Gastroesophageal sphincter (tissue), 4 donors: ENCODE results near the gene GEMIN8. TPM values are rescaled to one million over a fixed set of nuclear protein-coding genes. Genes with fewer than 3 reads are reported as not detected.

Experiments
- ATAC-seq: fragments of 150-250 bp; one replicate; pipeline ENCODE4 v1.9.1; 2016; ENCODE audit warnings: mild to moderate bottlenecking, moderate library complexity
- H3K27ac ChIP-seq, 4 donors: fragments of 200-600 bp; sonication (generic) in 3 of 4; 1 replicate in 3 of 4; 2 replicates in 1 of 4; pipeline ENCODE4 v1.5.1; 2016 to 2019
- H3K27me3 ChIP-seq: fragments of 200-600 bp; sonication (generic); one replicate; pipeline ENCODE4 v1.5.1; 2019
- H3K36me3 ChIP-seq, 2 donors: fragments of 200-600 bp; sonication (generic); one replicate each; pipeline ENCODE4 v1.5.1; 2019; ENCODE audit warnings: control low read depth in 1 of 2
- H3K4me1 ChIP-seq, 3 donors: fragments of 200-600 bp; sonication (generic); 1 replicate in 2 of 3; 2 replicates in 1 of 3; pipeline ENCODE4 v1.5.1; 2016 to 2019; ENCODE audit warnings: control low read depth in 2 of 3
- H3K4me3 ChIP-seq, 2 donors: fragments of 200-600 bp; sonication (generic); one replicate each; pipeline ENCODE4 v1.5.1; 2019; ENCODE audit warnings: mild to moderate bottlenecking in 1 of 2, moderate library complexity in 1 of 2
- H3K9me3 ChIP-seq, 3 donors: fragments of 200-600 bp; sonication (generic); one replicate each; pipeline ENCODE4 v1.5.1; 2017 to 2019; ENCODE audit warnings: control low read depth in 2 of 3
- EP300 ChIP-seq: sonication (generic); formaldehyde crosslinking; IDR thresholded peaks from one replicate; pipeline ENCODE4 v1.6.1; 2017; ENCODE audit warnings: antibody characterized with exemption, mild to moderate bottlenecking
- POLR2A ChIP-seq, 2 donors: fragments of 450-650 bp; IDR thresholded peaks; one replicate each; pipeline ENCODE4 v1.6.1; 2017; ENCODE audit warnings: antibody characterized with exemption in 2 of 2, mild to moderate bottlenecking in 2 of 2, moderate library complexity in 1 of 2
- POLR2AphosphoS5 ChIP-seq: sonication (generic); formaldehyde crosslinking; IDR thresholded peaks from one replicate; pipeline ENCODE4 v1.6.1; 2017; ENCODE audit warnings: antibody characterized with exemption
- WGBS, 2 donors: methylation state at CpG; one replicate each; pipeline ENCODE4 v1.1.5; 2018; ENCODE audit warnings: low coverage in 1 of 2; 5-methylcytosine and 5-hydroxymethylcytosine counted together
- total RNA-seq, 4 donors: library from RNA; depleted of rRNA; stranded (reverse); fragments of >200 nt; gene quantifications; one replicate each; pipeline ENCODE4 v1.1.0, GENCODE V29; 2016
- TF ChIP-seq, protein P1 (sequence below), 4 experiments: fragments of 200-600 bp in 2 of 4; fragments of 450-650 bp in 2 of 4; sonication (generic) in 1 of 4; IDR thresholded peaks; one replicate each; pipeline ENCODE4 v1.5.1; 2017 to 2019; ENCODE audit warnings: antibody characterized with exemption in 4 of 4, mild to moderate bottlenecking in 2 of 4, moderate library complexity in 2 of 4

GEMIN8 gene
- total RNA-seq, 4 donors from 2014 or later, result 11.0 to 25.6 (median 20.7) TPM

DNA sequence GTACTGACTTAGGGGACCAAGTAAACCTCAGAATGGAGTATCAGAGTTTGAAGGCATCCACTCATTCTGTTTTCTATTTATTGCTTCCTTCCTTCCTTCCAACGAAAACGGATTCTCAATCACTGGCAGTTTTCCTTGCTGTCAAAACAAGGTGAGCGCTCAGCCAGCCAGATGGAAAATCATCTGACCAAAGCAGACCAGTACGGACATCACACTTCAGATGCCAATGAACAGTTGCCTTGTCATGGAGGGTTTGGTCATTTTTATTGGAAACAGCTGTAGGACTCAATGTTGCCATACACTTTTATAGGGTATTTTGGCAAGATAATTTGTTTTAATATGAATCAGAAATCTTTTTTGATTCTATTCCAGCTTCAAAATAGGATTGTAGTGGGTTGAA lies 16.6 kb downstream of the GEMIN8 start:
- H3K4me3 ChIP-seq, result no peak overlapping the region
- H3K4me1 ChIP-seq, result peaks cover 0 to 7% (median 0%) of the 10 kb centered on the region in 3 donors
- 74 to 90% methylated on average over 2 to 4 of the region's 4 CpGs for WGBS, 2 donors
- no peak overlapping the region for H3K27ac ChIP-seq
- TF ChIP-seq POLR2AphosphoS5 (no peak), EP300 (no peak), POLR2A (IDR thresholded peaks at IDR 0.05) (no peak)
- TF ChIP-seq, protein P1, sequence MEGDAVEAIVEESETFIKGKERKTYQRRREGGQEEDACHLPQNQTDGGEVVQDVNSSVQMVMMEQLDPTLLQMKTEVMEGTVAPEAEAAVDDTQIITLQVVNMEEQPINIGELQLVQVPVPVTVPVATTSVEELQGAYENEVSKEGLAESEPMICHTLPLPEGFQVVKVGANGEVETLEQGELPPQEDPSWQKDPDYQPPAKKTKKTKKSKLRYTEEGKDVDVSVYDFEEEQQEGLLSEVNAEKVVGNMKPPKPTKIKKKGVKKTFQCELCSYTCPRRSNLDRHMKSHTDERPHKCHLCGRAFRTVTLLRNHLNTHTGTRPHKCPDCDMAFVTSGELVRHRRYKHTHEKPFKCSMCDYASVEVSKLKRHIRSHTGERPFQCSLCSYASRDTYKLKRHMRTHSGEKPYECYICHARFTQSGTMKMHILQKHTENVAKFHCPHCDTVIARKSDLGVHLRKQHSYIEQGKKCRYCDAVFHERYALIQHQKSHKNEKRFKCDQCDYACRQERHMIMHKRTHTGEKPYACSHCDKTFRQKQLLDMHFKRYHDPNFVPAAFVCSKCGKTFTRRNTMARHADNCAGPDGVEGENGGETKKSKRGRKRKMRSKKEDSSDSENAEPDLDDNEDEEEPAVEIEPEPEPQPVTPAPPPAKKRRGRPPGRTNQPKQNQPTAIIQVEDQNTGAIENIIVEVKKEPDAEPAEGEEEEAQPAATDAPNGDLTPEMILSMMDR (IDR thresholded peaks at IDR 0.05), result no peak
- no peaks in the 10 kb centered on the region for H3K9me3 ChIP-seq
- no peak for ATAC-seq
- H3K27me3 ChIP-seq, result no peaks in the 10 kb centered on the region
- H3K36me3 ChIP-seq, result peaks cover 0 to 14% of the 10 kb centered on the region in 2 donors

DNA sequence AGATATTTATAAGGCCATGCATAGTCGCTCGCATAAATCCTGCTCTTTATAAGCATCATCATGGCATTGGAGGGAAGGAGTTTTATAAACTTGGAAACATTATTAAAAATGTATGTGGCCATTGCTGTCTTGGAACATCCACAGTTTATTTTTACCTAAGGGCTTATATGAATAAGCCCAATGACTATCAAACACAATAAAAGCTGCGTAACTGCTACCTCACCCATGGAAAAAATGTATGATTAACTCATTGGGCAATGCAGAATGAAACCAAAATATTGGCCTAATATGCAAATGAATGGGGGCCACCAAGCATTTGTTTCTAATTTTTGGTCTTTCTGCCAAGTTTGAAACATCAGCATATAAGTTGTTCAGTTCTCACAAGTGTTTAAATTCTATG lies 19.1 kb downstream of the GEMIN8 start:
- ATAC-seq, result no peak
- 90 to 97% methylated on average over 3 of the region's 3 CpGs for WGBS, 2 donors
- no peaks in the 10 kb centered on the region for H3K9me3 ChIP-seq
- H3K36me3 ChIP-seq, result peaks cover 0 to 33% of the 10 kb centered on the region in 2 donors
- no peaks in the 10 kb centered on the region for H3K27me3 ChIP-seq
- H3K4me3 ChIP-seq, result no peak overlapping the region
- H3K4me1 ChIP-seq, result peaks cover 0 to 7% (median 0%) of the 10 kb centered on the region in 3 donors
- TF ChIP-seq POLR2AphosphoS5, result no peak
- TF ChIP-seq EP300, result no peak
- TF ChIP-seq, protein P1 (IDR thresholded peaks at IDR 0.05), result no peak
- TF ChIP-seq POLR2A (IDR thresholded peaks at IDR 0.05), result no peak
- H3K27ac ChIP-seq, result no peak overlapping the region

DNA sequence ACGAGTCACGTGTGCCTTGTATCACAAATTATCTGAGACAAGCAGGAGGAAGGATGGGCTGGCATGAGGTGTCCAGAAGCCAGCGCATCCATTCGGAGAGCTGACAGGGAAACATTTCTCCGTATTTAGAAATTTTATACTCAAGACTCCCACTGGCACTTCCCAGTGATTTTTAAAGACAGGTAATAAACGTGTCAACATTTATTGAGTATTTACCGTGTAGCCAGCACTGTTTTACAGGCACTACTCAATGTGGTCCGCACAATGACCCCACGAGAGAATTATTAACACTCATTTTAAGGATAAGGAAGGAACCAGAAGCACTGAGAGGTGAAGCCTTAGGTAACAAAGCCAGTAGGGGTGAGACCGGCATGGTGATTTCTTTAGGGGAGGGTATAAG lies 23.2 kb downstream of the GEMIN8 start:
- Histone ChIP-seq H3K27ac (no peak overlapping the region), H3K9me3 (no peaks in the 10 kb centered on the region), H3K36me3 (peaks cover 0 to 41% of the 10 kb centered on the region in 2 donors), H3K4me1 (no peaks in the 10 kb centered on the region), H3K4me3 (no peak overlapping the region), H3K27me3 (no peaks in the 10 kb centered on the region)
- no peak for ATAC-seq
- 79 to 86% methylated on average over 5 to 8 of the region's 10 CpGs for WGBS, 2 donors
- TF ChIP-seq POLR2A (IDR thresholded peaks at IDR 0.05) (no peak), POLR2AphosphoS5 (no peak)
- TF ChIP-seq, protein P1 (IDR thresholded peaks at IDR 0.05), result no peak

DNA sequence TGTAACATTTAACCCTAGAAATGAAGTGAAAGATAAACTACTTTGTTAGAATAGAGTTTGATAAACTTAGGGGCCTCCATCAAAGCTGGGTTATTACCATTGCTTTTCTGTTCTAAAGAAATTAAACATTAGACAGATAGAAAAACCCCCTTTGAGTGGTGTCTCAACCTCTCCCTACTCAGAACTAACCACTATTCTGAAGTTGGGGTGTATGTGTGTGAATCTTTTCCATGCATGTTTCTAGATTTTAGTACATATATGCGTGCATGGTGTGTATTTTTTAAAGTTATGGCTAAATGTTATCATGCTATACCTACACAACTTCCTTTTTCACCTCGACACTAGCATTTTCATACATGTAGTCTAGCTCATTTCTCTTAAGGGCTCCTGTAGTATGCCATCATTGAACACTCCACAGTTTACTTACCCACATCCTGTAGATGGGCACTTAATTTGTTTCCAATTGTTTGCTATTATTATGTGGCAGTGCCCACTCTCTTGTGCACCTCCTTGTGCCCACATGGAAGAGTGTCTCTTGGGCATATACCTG lies 25.7 kb downstream of the GEMIN8 start:
- H3K27me3 ChIP-seq, result no peaks in the 10 kb centered on the region
- WGBS, 2 donors, result 76 to 89% methylated on average over 2 of the region's 2 CpGs
- TF ChIP-seq POLR2A (IDR thresholded peaks at IDR 0.05), result no peak
- no peak for TF ChIP-seq EP300
- no peak for TF ChIP-seq POLR2AphosphoS5
- TF ChIP-seq, protein P1 (IDR thresholded peaks at IDR 0.05), result no peak
- no peaks in the 10 kb centered on the region for H3K9me3 ChIP-seq
- H3K4me3 ChIP-seq, result no peak overlapping the region
- ATAC-seq, result no peak
- H3K36me3 ChIP-seq, result peaks cover 0 to 37% of the 10 kb centered on the region in 2 donors
- no peaks in the 10 kb centered on the region for H3K4me1 ChIP-seq
- no peak overlapping the region for H3K27ac ChIP-seq

DNA sequence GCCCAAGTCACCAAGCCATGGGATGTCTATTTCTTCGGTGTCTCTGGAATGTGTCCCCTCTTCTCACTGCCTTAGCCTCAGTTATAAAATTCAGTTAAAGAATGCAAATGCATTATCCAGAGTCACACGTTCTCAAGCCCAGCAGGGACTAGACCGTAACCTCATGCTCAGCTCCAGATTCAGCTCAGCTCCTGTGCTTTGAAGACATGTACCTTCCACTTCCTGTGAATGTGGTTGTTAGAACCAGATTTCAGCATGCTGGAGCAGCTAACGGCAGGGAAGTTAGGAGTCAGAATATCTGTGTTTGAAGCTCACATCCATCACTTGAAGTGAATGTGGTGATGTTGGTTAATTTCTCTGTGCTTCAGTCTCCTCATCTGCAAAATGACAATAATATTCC lies 26.7 kb downstream of the GEMIN8 start:
- 78 to 85% methylated on average over 3 to 4 of the region's 4 CpGs for WGBS, 2 donors
- TF ChIP-seq, protein P1 (IDR thresholded peaks at IDR 0.05), result no peak
- TF ChIP-seq POLR2AphosphoS5 (no peak), EP300 (no peak), POLR2A (IDR thresholded peaks at IDR 0.05) (no peak)
- no peaks in the 10 kb centered on the region for H3K9me3 ChIP-seq
- no peaks in the 10 kb centered on the region for H3K27me3 ChIP-seq
- H3K27ac ChIP-seq, result no peak overlapping the region
- ATAC-seq, result no peak
- H3K4me3 ChIP-seq, result no peak overlapping the region
- H3K36me3 ChIP-seq, result peaks cover 0 to 27% of the 10 kb centered on the region in 2 donors
- no peaks in the 10 kb centered on the region for H3K4me1 ChIP-seq
